Measurements from ENCODE around the gene ZNF669.

Gene ZNF669

GRCh38 chr1:247056071-247056470, 48.1 kb downstream of the ZNF669 start:
- no peak for DNase-seq

- DNase-seq: no peak
These were observed 49.2 kb downstream of the ZNF669 start for GRCh38 chr1:247054992-247055415.

Measured in NK-92 treated with Interleukin-12 subunit alpha and Interleukin-12 subunit beta, amount 100 ng/mL, for 24 hours (cell line).